SK-N-SH treated with all-trans-retinoic acid at 6 μM for 48 hours (cell line): ENCODE data around the gene PEX10.

Experiments
- TOX ChIP-seq: fragments of 250-450 bp; sonication (Bioruptor Pico); IDR thresholded peaks from 2 replicates; pipeline ENCODE4 v1.8.0; 2021; ENCODE audit warnings: mild to moderate bottlenecking, moderate library complexity, borderline replicate concordance
- ZFP30 ChIP-seq: fragments of 450-650 bp; formaldehyde crosslinking; IDR thresholded peaks from 2 replicates; pipeline ENCODE4 v1.5.0; 2022; ENCODE audit warnings: mild to moderate bottlenecking, moderate library complexity
- ZNF70 ChIP-seq: fragments of 450-650 bp; formaldehyde crosslinking; IDR thresholded peaks from 2 replicates; pipeline ENCODE4 v1.5.0; 2020; ENCODE audit warnings: mild to moderate bottlenecking, moderate library complexity
- TF ChIP-seq, protein P1 (sequence below): fragments of 250-450 bp; sonication (Bioruptor Pico); IDR thresholded peaks from 2 replicates; pipeline ENCODE4 v1.8.0; 2020; ENCODE audit warnings: mild to moderate bottlenecking, moderate library complexity, borderline replicate concordance
- TF ChIP-seq, protein P2 (sequence below): fragments of 250-450 bp; sonication (Bioruptor Pico); IDR thresholded peaks from 2 replicates; pipeline ENCODE4 v1.5.0; 2020; ENCODE audit warnings: mild to moderate bottlenecking, moderate library complexity

GRCh38 chr1:2429780-2430591 is 17.6 kb upstream of the PEX10 start:
- TF ChIP-seq, protein P1, sequence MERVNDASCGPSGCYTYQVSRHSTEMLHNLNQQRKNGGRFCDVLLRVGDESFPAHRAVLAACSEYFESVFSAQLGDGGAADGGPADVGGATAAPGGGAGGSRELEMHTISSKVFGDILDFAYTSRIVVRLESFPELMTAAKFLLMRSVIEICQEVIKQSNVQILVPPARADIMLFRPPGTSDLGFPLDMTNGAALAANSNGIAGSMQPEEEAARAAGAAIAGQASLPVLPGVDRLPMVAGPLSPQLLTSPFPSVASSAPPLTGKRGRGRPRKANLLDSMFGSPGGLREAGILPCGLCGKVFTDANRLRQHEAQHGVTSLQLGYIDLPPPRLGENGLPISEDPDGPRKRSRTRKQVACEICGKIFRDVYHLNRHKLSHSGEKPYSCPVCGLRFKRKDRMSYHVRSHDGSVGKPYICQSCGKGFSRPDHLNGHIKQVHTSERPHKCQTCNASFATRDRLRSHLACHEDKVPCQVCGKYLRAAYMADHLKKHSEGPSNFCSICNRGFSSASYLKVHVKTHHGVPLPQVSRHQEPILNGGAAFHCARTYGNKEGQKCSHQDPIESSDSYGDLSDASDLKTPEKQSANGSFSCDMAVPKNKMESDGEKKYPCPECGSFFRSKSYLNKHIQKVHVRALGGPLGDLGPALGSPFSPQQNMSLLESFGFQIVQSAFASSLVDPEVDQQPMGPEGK = no peak
- TF ChIP-seq, protein P2, sequence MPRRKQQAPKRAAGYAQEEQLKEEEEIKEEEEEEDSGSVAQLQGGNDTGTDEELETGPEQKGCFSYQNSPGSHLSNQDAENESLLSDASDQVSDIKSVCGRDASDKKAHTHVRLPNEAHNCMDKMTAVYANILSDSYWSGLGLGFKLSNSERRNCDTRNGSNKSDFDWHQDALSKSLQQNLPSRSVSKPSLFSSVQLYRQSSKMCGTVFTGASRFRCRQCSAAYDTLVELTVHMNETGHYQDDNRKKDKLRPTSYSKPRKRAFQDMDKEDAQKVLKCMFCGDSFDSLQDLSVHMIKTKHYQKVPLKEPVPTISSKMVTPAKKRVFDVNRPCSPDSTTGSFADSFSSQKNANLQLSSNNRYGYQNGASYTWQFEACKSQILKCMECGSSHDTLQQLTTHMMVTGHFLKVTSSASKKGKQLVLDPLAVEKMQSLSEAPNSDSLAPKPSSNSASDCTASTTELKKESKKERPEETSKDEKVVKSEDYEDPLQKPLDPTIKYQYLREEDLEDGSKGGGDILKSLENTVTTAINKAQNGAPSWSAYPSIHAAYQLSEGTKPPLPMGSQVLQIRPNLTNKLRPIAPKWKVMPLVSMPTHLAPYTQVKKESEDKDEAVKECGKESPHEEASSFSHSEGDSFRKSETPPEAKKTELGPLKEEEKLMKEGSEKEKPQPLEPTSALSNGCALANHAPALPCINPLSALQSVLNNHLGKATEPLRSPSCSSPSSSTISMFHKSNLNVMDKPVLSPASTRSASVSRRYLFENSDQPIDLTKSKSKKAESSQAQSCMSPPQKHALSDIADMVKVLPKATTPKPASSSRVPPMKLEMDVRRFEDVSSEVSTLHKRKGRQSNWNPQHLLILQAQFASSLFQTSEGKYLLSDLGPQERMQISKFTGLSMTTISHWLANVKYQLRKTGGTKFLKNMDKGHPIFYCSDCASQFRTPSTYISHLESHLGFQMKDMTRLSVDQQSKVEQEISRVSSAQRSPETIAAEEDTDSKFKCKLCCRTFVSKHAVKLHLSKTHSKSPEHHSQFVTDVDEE (CRISPR knock-in tag) = no peak
- TF ChIP-seq ZFP30 (CRISPR knock-in tag) (no peak), ZNF70 (CRISPR knock-in tag) (no peak), TOX (CRISPR knock-in tag) (no peak)
